Hematopoietic multipotent progenitor cell treated with erythropoietin and hydrocortisone succinate and interleukin-3 and kit ligand, for 4 days (in vitro differentiated cells): ENCODE measurements around the gene CEP350.
A peak's percentile ranks its signal among the peaks of the same experiment; 100 is the strongest.
"Not testable (repeated sequence)": the region's sequence is repeated elsewhere in the genome, so short reads cannot be mapped to it uniquely, and the experiment has no call there.

Experiments
- DNase-seq: peaks from one replicate; pipeline ENCODE4 v3.0.0-alpha.2; 2015

Gene CEP350

GRCh38 chr1:179941454-179941853 lies 13.2 kb upstream of the CEP350 start:
- DNase-seq = no peak

- DNase-seq = no peak
Observed at GRCh38 chr1:179950651-179951050, 4.0 kb upstream of the CEP350 start.

- no peak for DNase-seq
Observed at GRCh38 chr1:179951383-179952144, 3.0 kb upstream of the CEP350 start.

GRCh38 chr1:179952186-179952585 lies 2.4 kb upstream of the CEP350 start:
- peak; percentile 60 for DNase-seq

GRCh38 chr1:179953974-179954492 lies 577 bp upstream of the CEP350 start:
- peak; percentile 87 for DNase-seq

- DNase-seq = peak; percentile 63
Observed at GRCh38 chr1:179955287-179955680, 674 bp downstream of the CEP350 start.

- DNase-seq = peak; percentile 45
Observed at GRCh38 chr1:179955731-179956130, 1.1 kb downstream of the CEP350 start.

GRCh38 chr1:179958359-179958758 lies 3.7 kb downstream of the CEP350 start:
- DNase-seq = no peak

- DNase-seq = not testable (repeated sequence)
Observed at GRCh38 chr1:179962168-179962567, 7.6 kb downstream of the CEP350 start.

- DNase-seq = no peak
Observed at GRCh38 chr1:179966551-179966950, 11.9 kb downstream of the CEP350 start.

GRCh38 chr1:179968284-179968993 lies 13.8 kb downstream of the CEP350 start:
- DNase-seq = no peak

- no peak for DNase-seq
Observed at GRCh38 chr1:179968994-179969919, 14.6 kb downstream of the CEP350 start.

GRCh38 chr1:179969962-179970361 lies 15.4 kb downstream of the CEP350 start:
- DNase-seq = no peak

GRCh38 chr1:179971563-179972496 lies 17.2 kb downstream of the CEP350 start:
- peak; percentile 77 for DNase-seq

GRCh38 chr1:179973198-179974110 lies 18.8 kb downstream of the CEP350 start:
- peak; percentile 46 for DNase-seq

- no peak for DNase-seq
Observed at GRCh38 chr1:179976970-179977651, 22.5 kb downstream of the CEP350 start.

GRCh38 chr1:179978199-179979079 lies 23.8 kb downstream of the CEP350 start:
- no peak for DNase-seq

- DNase-seq = no peak
Observed at GRCh38 chr1:179984101-179984500, 29.5 kb downstream of the CEP350 start.

- DNase-seq = no peak
Observed at GRCh38 chr1:179984942-179985341, 30.3 kb downstream of the CEP350 start.
